Activated CD8-positive, alpha-beta memory T cell treated with anti-CD3 and anti-CD28 coated beads for 1 hour (primary cell): ENCODE results near the gene ARVCF.

Source experiments
- DNase-seq, 2 donors: peaks; one replicate each; pipeline ENCODE4 v3.0.0-alpha.2; 2020; ENCODE audit warnings: low read depth in 1 of 2; ENCODE audit errors: extremely low read depth in 1 of 2

ARVCF gene

DNA sequence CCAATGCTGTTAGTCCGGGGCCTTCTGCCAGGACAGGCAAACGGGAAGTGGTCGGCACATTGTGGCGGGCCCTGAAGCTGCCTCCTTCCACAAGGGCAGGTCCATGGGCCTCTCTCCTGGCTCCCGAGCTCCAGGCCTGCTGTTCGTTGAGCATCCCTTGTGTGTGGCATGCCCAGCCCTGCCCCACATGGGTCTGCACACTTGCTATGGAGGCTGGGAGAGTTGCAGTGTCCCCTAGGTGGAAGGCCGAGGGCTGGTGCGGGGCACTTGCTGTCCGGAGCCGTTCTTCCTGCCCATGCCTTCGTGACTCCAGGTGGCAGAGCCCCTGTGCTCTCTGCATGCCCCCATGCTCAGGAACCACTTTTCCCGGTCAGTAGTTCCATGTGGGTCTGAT is 37.4 kb upstream of the ARVCF start:
- no peak for DNase-seq

DNA sequence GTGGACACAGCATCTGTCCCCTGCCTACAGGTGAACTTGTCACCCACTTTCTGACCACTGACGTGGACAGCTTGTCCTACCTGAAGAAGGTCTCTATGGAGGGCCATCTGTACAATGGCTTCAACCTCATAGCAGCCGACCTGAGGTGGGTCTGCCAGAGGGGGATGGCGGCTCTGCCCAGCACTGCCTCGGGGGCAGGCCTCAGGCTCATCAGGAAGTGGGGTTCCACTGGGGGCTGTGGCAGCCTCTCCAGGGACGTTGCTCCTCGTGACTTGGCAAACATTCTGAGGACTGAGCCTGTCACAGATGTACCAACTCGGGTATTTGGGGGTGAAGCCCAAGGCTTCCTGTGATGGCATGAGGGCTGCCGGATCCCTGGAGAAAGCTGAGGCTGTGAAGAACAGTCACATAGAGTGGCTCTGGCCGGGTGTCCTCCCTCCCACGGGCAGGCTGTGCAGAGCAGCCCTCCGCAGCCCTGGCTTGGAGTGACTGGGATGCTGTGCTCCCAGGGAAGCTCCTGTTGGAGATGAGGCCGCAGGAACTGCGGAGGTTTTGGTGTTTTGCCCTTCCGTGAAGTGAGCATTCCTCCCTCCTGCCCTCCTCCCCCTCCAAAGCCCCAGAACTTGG is 36.9 kb upstream of the ARVCF start:
- DNase-seq: no peak

- no peak for DNase-seq
Measured at GRCh38 chr22:20052309-20053259, 36.0 kb upstream of the ARVCF start.

DNA sequence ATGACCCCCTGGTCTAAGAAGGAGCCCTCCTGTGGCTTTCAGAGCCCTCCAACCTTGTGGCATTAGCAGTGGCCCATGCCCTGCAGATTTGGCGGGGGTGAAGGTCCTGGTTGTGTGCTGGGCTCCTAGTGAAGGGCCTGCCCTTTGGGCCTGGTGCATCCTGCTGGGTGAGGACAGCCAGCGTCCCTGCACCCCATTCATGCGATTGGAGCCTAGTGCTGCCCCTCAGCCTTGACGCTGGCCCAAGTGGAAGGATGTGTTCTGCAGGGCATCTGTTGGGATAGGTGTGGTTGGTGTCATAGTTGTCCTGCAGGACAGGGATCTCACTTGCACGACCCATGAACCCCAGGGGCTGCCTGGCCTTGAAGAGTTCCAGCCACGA is 35.3 kb upstream of the ARVCF start:
- DNase-seq: no peak

DNA sequence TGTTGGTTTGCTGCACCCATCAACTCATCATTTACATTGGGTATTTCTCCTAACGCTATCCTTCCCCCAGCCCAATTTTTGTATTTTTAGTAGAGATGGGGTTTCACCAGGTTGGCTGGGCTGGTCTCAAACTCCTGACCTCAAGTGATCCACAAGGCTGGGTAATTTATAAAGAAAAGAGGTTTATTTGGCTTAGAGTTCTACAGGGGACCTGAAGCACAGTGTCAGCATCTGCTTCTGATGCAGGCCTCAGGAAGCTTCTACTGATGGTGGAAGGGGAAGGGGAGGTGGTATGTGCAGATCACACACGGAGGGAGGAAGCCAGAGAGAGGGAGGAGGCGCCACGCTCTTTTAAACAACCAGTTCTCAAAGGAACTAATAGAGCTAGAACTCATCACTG is 30.1 kb upstream of the ARVCF start:
- no peak for DNase-seq

- no peak for DNase-seq
Measured at GRCh38 chr22:20044495-20045151, 28.0 kb upstream of the ARVCF start.

DNA sequence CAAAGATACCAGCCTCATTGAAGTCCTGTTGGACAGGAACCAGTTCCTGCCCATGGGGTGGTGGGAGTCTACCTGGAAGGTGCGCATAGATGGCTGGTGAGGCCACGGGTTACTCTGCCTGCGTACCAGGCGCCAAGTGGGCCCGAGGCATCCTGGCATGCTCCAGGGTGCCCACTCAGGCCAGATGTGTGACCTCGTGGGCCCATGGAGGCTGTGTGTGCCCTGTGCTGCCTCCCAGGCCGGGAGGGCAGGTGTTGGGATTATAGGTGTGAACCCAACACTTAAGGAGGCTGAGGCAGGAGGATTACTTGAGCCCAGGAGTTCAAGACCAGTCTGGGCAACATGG is 27.3 kb upstream of the ARVCF start:
- DNase-seq: no peak

- no peak for DNase-seq
Measured at GRCh38 chr22:20043057-20043996, 26.7 kb upstream of the ARVCF start.

- no peak for DNase-seq
Measured at GRCh38 chr22:20040327-20041200, 23.9 kb upstream of the ARVCF start.

- DNase-seq: no peak
Measured at GRCh38 chr22:20039683-20040325, 23.2 kb upstream of the ARVCF start.

GRCh38 chr22:20038574-20038973 is 22.0 kb upstream of the ARVCF start:
- DNase-seq: no peak

DNA sequence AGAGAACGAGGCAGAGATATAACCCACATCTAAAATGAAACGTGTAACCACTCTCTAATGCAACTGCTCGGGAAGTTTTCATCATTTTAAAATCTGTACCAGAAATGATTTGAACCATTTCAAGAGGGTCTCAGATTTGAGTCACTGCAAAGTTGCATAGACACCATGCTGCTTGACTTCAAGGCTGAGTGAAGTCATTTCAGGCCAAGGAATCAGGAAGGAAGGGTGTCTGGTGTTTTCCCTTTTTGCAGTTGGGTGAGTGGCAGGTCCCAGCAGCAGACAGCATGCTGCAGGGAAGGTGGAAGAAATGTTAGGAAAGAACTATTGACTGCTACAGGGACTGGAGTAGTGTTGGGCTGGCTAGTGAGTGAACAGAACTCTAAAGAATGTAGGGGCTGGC is 20.8 kb upstream of the ARVCF start:
- no peak for DNase-seq

GRCh38 chr22:20036535-20037392 is 20.1 kb upstream of the ARVCF start:
- no peak for DNase-seq

- DNase-seq: no peak
Measured at GRCh38 chr22:20036084-20036482, 19.5 kb upstream of the ARVCF start.

GRCh38 chr22:20035375-20036083 is 18.9 kb upstream of the ARVCF start:
- DNase-seq: no peak

GRCh38 chr22:20034143-20034542 is 17.5 kb upstream of the ARVCF start:
- DNase-seq: no peak

DNA sequence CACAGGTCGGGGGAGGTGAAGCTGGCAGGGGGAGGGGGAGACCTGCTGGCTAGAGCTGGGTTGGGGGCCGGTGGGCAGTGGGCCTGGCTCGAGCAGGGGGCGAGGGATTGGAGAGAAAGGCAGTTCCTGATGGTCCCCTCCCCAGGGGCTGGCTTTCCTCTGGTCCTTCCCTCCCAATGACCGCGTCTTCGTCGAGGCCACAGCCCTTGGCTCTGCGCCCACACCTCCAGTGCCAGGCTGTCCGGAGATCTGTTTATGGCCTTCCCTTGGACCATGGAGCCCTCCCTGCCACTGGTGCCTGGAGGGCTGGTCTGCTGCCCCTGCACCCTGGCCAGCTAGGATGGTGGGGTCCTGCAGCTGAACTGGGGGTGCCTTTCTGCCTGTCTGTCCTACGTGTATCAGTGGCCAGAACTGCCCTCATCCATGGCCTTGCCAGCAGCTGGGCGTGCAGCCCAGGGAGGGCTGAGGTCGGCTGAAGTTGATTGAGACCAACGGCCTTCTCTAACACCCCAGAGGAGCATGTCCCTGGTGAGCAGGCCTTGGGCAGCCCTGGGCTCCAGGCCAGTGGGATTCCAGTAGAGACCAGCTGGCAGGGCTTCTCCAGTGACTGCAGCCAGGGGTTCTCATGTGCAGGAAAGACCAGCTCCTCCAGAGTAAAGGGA is 16.6 kb upstream of the ARVCF start:
- no peak for DNase-seq
